ENCODE results near the gene INAFM2. TPM values are rescaled to one million over a fixed set of nuclear protein-coding genes. Genes with fewer than 3 reads are reported as not detected.

Gene INAFM2
- total RNA-seq, 2 experiments from 2014 or later: 6.7 to 7.4 TPM

DNA sequence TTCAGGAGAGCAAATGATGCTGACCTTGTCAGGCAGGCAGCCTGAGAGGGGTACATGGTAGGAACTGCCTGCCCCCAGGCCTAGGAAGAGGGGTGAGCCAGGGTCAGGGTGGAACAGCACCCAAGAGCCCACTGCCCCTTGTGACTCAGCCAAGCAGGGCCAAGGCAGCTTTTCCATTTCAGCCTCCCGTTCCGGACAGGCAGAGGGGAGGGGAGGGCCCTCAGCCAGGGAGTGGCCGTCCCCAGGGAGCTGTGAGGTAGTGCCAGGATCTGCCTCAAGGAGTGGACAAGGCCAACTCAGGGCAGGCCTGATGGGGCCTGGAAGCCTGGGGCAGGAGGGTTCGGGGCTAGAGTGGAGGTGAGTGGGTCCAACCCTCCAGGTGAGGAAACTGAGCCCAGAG is 35.5 kb upstream of the INAFM2 start:
- H3K27me3 Mint-ChIP-seq: no peaks in the 10 kb centered on the region
- no peak for DNase-seq
- ChIA-PET CTCF (interaction anchor here (0.8 to 7.3 kb wide), 4 partner anchors 9 to 22 kb away, joined by 4 to 46 read pairs (median 12); partner anchors contain the start of gene PLCB2), POLR2A (interaction anchor here (0.9 to 1.5 kb wide), 2 partner anchors 11 to 19 kb away, joined by 3 to 5 read pairs; partner anchors contain the start of gene PLCB2)
- peaks cover 2% of the 10 kb centered on the region for H3K4me1 Mint-ChIP-seq (ENCODE audit: low read depth)
- H3K27ac Mint-ChIP-seq: no peak overlapping the region
- intact Hi-C loops (cut with micrococcal nuclease): no loop called here
- no peaks in the 10 kb centered on the region for H3K9me3 Mint-ChIP-seq
- no peaks in the 10 kb centered on the region for H3K36me3 Mint-ChIP-seq
- H3K4me3 Mint-ChIP-seq: no peak overlapping the region

DNA sequence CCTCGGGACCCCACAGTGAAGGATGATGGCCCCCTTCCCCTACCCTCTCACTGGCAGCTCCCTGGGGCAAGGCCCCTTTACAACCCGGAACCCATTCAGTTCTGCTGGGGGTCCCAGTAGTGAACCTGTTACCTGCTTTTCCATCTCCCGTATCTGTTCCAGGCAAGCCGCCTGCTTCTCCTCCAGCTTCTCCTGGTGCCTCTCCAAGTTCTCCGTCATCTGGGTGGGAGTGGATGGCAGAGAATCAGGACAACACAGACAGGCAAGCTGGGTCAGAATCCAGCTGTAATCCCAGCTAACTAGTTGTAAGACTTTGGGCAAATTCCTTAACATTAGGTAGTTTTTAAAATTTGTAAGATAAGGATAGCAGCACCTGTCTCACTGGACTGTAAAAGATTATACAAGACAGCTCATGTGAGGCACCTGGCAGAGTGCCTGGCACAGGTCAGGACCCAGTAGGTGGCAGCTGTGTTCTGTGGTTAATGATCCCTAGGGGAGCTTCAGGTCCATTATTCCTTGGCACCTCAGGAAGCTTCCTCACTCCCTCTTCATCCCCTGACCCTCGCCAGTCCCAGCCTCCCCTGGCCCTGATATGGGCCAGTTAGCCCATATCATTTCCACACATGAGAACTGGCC is 34.2 kb upstream of the INAFM2 start:
- ChIA-PET CTCF (interaction anchor here (0.8 to 7.3 kb wide), 8 partner anchors 10 to 72 kb away, joined by 3 to 46 read pairs (median 4); partner anchors contain the start of gene PLCB2), POLR2A (interaction anchor here (1.5 kb wide), 1 partner anchor 18 kb away, joined by 5 read pairs; the partner anchor contains the start of gene PLCB2)
- no peak overlapping the region for H3K27ac Mint-ChIP-seq
- intact Hi-C loops (cut with micrococcal nuclease): no loop called here
- H3K4me3 Mint-ChIP-seq: no peak overlapping the region
- H3K27me3 Mint-ChIP-seq: no peaks in the 10 kb centered on the region
- H3K36me3 Mint-ChIP-seq: no peaks in the 10 kb centered on the region
- no peaks in the 10 kb centered on the region for H3K9me3 Mint-ChIP-seq
- H3K4me1 Mint-ChIP-seq (ENCODE audit: low read depth): peaks cover 2% of the 10 kb centered on the region
- DNase-seq: no peak

DNA sequence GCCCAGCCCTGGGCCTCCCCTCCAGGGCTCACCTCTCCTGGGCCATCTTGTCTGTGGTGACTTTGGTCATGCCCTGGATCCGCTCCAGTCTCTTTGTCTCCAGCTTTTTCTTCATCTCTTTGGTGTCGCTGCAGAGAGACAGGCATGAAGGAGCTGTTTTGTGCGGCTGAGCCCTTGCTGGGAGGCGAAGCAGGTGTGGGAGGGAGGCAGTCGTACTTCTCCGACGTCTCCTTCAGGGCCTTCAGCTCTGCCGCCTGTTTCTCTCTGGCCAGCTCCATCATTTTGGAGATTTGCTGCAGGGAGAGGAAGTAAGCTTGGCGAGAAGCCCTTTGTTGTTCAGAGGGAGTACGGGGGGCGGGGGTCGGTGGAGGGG is 33.0 kb upstream of the INAFM2 start:
- H3K4me3 Mint-ChIP-seq: no peak overlapping the region
- intact Hi-C loops (cut with micrococcal nuclease): no loop called here
- no peaks in the 10 kb centered on the region for H3K27me3 Mint-ChIP-seq
- H3K9me3 Mint-ChIP-seq: no peaks in the 10 kb centered on the region
- peaks cover under 1% of the 10 kb centered on the region for H3K4me1 Mint-ChIP-seq (ENCODE audit: low read depth)
- no peaks in the 10 kb centered on the region for H3K36me3 Mint-ChIP-seq
- H3K27ac Mint-ChIP-seq: no peak overlapping the region
- CTCF ChIA-PET: interaction anchor here (1.3 to 7.3 kb wide), 7 partner anchors 9 to 54 kb away, joined by 4 to 46 read pairs (median 6); partner anchors contain the start of gene PLCB2
- POLR2A ChIA-PET: interaction anchor here (1.0 kb wide), 1 partner anchor 16 kb away, joined by 3 read pairs; no protein-coding TSS in a partner anchor
- DNase-seq: no peak

DNA sequence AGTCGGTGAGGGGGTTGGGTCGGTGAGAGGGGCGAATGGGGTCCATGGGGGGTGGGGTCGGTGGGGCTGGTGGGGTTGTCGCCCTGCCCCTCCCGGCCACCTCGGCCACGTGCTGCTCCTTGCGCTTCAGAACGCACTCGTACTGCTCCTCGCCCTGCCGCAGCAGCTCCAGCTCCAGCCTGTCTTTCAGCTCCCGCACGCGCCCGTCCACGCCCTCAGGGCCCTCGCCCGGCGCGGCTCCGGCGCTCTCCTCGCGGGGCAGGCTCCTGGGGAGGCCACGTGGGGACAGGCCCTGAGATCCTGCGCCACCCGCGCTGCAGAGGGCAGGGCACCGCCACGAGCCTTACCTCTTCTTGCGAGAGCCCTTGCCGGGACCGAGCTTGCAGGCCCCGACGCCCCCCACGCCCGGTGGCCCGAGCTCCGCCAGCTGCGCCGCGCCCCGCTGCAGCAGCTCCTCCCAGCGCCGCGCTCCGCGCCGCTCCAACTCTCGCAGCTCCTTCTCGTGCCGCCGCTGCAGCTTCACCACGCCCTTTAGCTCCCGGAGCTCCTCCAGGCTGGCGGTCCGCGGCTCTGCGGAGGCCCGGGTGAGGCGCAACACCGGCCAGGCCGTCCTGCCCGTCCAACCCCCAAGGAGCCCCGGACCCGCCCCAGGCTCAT is 32.4 kb upstream of the INAFM2 start:
- intact Hi-C loops (cut with micrococcal nuclease): no loop called here
- no peak for DNase-seq
- Mint-ChIP-seq H3K36me3 (no peaks in the 10 kb centered on the region), H3K9me3 (no peaks in the 10 kb centered on the region), H3K4me1 (ENCODE audit: low read depth) (no peaks in the 10 kb centered on the region), H3K27ac (no peak overlapping the region), H3K27me3 (no peaks in the 10 kb centered on the region), H3K4me3 (no peak overlapping the region)
- ChIA-PET POLR2A (interaction anchor here (1.0 kb wide), 1 partner anchor 16 kb away, joined by 3 read pairs; no protein-coding TSS in a partner anchor), CTCF (interaction anchor here (1.1 to 7.3 kb wide), 7 partner anchors 9 to 54 kb away, joined by 3 to 46 read pairs (median 6); partner anchors contain the start of gene PLCB2)

DNA sequence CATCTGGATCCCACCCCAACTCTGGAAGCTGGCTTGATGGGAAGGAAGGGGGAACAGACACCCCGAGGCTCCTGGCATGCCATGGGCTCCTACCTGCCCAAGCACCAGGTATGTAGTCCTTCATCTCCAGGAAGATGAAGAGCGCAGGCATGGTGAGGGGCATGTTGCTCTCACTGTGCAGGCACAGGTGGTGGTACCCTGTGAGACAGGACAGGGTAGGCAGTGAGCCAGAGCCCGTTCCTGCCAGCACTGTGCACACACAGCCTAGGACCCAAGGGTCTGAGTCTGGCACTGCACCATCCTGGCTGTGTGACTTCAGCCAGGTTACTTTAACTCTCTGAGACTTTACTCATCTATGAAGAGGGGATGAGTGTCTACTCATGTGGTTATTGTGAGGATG is 31.2 kb upstream of the INAFM2 start:
- H3K27ac Mint-ChIP-seq: no peak overlapping the region
- no peak overlapping the region for H3K4me3 Mint-ChIP-seq
- no peaks in the 10 kb centered on the region for H3K27me3 Mint-ChIP-seq
- H3K4me1 Mint-ChIP-seq (ENCODE audit: low read depth): no peaks in the 10 kb centered on the region
- no peaks in the 10 kb centered on the region for H3K9me3 Mint-ChIP-seq
- H3K36me3 Mint-ChIP-seq: peaks cover 1% of the 10 kb centered on the region
- CTCF ChIA-PET: interaction anchor here (1.1 to 7.3 kb wide), 2 partner anchors 13 to 17 kb away, joined by 3 to 46 read pairs; no protein-coding TSS in a partner anchor
- DNase-seq: no peak
- intact Hi-C loops (cut with micrococcal nuclease): no loop called here
- POLR2A ChIA-PET: interaction anchor here (0.9 kb wide), 1 partner anchor 16 kb away, joined by 3 read pairs; the partner anchor contains the start of gene PLCB2

DNA sequence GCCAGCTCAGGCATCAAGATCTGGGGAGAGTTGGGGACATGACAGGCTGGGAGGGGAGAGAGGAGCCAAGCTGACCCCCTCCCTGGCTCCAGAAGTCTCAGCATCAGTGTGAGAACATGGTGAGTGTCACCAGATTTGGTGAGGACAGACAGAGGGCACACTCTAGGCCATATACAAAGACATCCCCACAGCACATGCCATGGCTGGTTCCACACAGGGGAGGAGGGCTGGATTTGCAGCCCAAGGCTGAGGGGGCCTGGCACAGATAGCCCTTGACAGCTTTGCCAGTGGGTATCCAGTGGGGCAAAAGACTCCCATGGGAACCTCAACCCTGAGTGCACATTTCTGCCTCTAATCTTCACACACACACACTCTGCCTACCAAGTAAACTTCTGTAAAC is 30.5 kb upstream of the INAFM2 start:
- Mint-ChIP-seq H3K4me1 (ENCODE audit: low read depth) (no peaks in the 10 kb centered on the region), H3K27ac (no peak overlapping the region), H3K36me3 (peaks cover 1% of the 10 kb centered on the region), H3K9me3 (no peaks in the 10 kb centered on the region), H3K4me3 (no peak overlapping the region), H3K27me3 (no peaks in the 10 kb centered on the region)
- POLR2A ChIA-PET: interaction anchor here (0.9 to 1.0 kb wide), 2 partner anchors 15 kb away, joined by 3 read pairs; partner anchors contain the start of gene PLCB2
- DNase-seq: no peak
- CTCF ChIA-PET: interaction anchor here (1.2 to 7.3 kb wide), 3 partner anchors 14 to 18 kb away, joined by 4 to 46 read pairs (median 8); partner anchors contain the start of gene PLCB2
- intact Hi-C loops (cut with micrococcal nuclease): no loop called here

DNA sequence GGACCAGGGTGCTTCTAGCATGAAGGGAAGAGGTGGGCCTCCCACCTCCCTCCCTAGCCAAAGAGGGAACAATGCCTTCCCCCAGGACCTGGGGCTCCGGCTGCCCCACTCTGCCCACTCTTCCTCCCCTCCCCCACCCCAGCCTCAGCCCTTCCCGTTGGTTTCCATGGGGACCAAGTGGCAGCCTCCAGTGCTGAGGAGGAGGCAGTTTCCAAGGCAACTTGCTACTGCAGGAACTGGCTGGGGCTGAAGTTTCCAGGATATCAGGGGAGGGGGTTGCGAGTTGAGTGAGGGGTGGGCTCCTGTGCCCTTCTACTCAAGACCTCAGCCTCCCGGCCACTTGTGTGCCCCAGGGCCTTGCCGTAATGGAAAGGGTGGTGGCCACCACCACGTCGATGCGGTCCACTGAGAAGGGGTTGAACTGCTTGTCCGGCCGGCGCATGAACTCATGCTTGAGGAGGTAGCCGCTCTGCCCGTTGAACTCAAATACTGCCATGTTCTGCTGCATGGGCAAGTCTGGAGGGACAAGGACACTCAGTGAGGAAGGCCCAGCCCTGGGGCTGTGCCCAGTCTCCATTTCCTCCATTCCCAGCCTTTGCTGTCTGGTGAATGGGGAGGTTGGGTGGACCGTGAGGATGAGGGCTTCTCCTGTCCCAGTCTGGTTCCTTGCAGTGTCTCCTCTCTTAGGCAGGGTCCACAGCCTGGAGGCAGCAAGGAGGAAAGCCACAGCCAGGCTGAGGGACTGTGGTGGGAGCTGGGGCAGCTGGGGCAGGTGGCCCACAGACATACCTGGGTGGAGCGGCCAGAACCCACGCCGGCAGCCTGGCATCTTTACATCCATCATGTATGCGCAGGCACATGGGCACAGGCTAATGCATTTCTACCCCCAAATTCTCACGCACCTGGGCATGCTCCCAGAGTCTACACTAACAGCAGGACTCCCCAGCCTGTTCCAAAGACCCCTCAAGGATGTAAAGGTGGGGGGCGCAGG is 29.3 kb upstream of the INAFM2 start:
- ChIA-PET POLR2A (interaction anchor here (0.9 to 1.0 kb wide), 2 partner anchors 11 to 14 kb away, joined by 3 read pairs; partner anchors contain the start of gene PLCB2), CTCF (interaction anchor here (0.6 to 7.3 kb wide), 6 partner anchors 13 to 44 kb away, joined by 3 to 46 read pairs (median 4); partner anchors contain the start of gene PLCB2)
- Mint-ChIP-seq H3K27me3 (no peaks in the 10 kb centered on the region), H3K36me3 (peaks cover 7% of the 10 kb centered on the region), H3K9me3 (no peaks in the 10 kb centered on the region), H3K4me1 (ENCODE audit: low read depth) (no peaks in the 10 kb centered on the region), H3K27ac (no peak overlapping the region), H3K4me3 (no peak overlapping the region)
- DNase-seq: no peak
- intact Hi-C loops (cut with micrococcal nuclease): no loop called here

DNA sequence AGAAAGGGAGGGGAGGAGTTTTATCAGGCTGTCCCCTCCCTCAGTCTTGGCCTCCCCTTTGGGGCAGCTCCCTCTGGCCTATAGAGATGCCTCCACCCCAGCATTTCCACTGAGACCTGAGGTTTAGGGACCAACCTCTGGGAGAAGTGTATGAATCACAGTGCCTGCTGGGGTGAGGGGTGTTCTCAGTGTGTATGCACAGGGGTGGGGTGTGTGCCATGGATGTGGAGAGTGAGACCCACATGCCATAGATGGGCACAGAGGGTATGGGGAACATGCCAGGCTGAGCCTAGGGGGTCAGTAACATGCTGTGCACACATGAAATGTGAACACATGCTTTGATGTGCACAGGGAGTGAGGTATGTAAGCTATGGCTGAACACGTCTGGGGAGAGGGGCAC is 28.2 kb upstream of the INAFM2 start:
- Mint-ChIP-seq H3K4me1 (ENCODE audit: low read depth) (no peaks in the 10 kb centered on the region), H3K27me3 (no peaks in the 10 kb centered on the region), H3K4me3 (no peak overlapping the region), H3K36me3 (peaks cover 15% of the 10 kb centered on the region), H3K27ac (no peak overlapping the region), H3K9me3 (peaks cover 3% of the 10 kb centered on the region)
- ChIA-PET CTCF (interaction anchor here (1.1 to 1.5 kb wide), 3 partner anchors 12 to 42 kb away, joined by 3 to 4 read pairs (median 3); partner anchors contain the start of gene PLCB2), POLR2A (interaction anchor here (0.9 kb wide), 1 partner anchor 10 kb away, joined by 3 read pairs; no protein-coding TSS in a partner anchor)
- DNase-seq: no peak
- intact Hi-C loops (cut with micrococcal nuclease): no loop called here

DNA sequence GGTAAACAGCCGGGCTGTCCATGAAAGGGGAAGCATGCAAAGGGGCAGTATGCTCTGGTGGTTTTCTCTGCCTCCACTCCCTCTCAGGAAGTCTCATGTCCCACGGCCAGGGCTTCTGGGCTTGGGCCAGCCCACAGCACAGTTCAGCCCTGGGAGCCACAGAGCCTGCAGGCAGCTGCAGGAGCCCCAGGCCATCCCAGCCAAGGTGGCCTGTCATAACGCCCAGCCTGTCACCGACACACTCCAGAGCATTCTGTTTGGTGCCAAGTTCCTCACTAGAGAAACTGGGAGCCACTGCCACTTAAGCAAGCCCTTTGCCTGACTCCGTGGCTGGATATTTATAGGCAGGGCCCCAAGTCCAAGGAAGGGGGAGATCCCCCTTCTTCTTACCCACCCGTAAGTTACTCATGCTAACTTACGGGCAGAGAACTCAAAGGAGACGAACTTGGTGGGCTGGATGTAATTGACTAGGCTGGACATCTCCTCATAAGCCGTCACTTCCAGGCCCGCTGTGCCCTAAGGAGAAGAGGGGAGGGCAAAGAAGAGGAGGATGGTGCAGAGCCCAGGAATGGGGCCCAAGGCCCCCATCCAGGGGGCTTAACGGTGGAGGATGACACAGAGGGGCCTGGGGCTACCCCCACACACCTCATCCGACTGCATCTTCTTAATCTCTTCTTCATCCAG is 27.5 kb upstream of the INAFM2 start:
- intact Hi-C loops (cut with micrococcal nuclease): no loop called here
- DNase-seq: no peak
- H3K27ac Mint-ChIP-seq: no peak overlapping the region
- H3K4me1 Mint-ChIP-seq (ENCODE audit: low read depth): no peaks in the 10 kb centered on the region
- H3K9me3 Mint-ChIP-seq: peaks cover 8% of the 10 kb centered on the region
- H3K36me3 Mint-ChIP-seq: peaks cover 22% of the 10 kb centered on the region
- POLR2A ChIA-PET: no interaction called here
- no peaks in the 10 kb centered on the region for H3K27me3 Mint-ChIP-seq
- CTCF ChIA-PET: interaction anchor here (0.6 to 1.5 kb wide), 4 partner anchors 21 to 42 kb away, joined by 3 to 4 read pairs (median 3); no protein-coding TSS in a partner anchor
- H3K4me3 Mint-ChIP-seq: no peak overlapping the region

DNA sequence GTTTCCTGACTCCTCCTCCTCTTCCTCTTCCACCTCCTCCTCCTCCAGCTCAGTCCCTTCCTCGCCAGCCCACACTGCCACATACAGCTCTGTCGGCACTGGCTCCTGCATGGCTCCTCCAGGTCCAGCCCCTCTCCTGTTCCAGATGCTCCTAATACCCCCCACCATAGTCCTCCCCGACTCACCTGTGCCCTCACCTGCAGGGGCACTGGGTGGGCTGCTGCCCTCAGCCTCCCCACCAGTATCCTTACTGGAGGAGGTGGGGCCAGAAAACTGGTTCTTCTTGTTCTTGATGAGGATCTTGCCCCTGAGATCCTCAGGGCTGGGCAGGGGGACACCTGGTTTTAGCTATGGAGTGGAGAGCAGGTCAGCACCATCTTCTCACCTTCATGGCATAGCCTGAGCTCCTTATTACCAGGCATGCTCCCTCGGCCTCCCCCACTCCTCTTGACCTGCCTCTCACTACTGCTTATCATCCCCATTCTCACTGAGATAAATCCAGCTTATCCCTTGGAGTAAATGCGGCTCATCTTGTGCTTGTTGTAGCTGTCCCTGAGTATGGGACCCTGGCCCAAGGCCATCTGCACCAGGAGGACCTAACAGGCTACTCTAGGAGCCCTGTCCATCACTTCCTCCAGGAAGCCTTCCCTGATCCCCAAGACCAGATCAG is 26.8 kb upstream of the INAFM2 start:
- H3K27me3 Mint-ChIP-seq: no peaks in the 10 kb centered on the region
- H3K27ac Mint-ChIP-seq: no peak overlapping the region
- H3K4me3 Mint-ChIP-seq: no peak overlapping the region
- no peaks in the 10 kb centered on the region for H3K4me1 Mint-ChIP-seq (ENCODE audit: low read depth)
- no peak for DNase-seq
- POLR2A ChIA-PET: no interaction called here
- H3K9me3 Mint-ChIP-seq: peaks cover 8% of the 10 kb centered on the region
- intact Hi-C loops (cut with micrococcal nuclease): no loop called here
- peaks cover 27% of the 10 kb centered on the region for H3K36me3 Mint-ChIP-seq
- CTCF ChIA-PET: interaction anchor here (0.6 to 1.0 kb wide), 2 partner anchors 22 to 24 kb away, joined by 3 read pairs; no protein-coding TSS in a partner anchor

All from activated CD4-positive, alpha-beta memory T cell treated with anti-CD3 and anti-CD28 coated beads for 36 hours (primary cell).